ENCODE results near the gene GPR15LG.
A peak's percentile ranks its signal among the peaks of the same experiment; 100 is the strongest.

GPR15LG gene

DNA sequence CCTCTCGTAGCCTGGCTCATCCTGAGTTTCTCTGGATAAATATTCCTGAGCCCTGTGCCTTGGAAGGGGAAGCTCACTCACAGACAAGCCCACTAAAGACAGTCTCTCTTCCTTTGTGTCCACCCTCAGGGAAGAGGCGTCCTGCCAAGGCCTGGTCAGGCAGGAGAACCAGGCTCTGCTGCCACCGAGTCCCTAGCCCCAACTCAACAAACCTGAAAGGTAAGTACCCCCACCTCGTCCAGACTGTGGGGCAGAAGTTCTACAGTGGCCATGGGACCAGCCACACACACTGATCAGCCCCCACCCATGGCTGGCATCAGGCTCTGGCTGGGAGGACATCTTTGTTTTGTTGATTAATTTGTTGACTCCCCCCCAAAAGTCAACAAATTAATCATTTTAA lies 2.8 kb downstream of the GPR15LG start:
- Histone ChIP-seq H4K8ac (ENCODE audit: low read depth, low read length) (no peak overlapping the region), H3K79me1 (ENCODE audit: low read length) (no peaks in the 10 kb centered on the region), H2BK5ac (ENCODE audit: low read depth, low read length, poor library complexity) (no peak overlapping the region), H3K9ac (ENCODE audit: low read length) (no peak overlapping the region), H3K36me3 (ENCODE audit: control insufficient read depth in 1 of 2, insufficient read depth in 2 of 2, low read length in 2 of 2) (no peaks in the 10 kb centered on the region), H3K79me2 (ENCODE audit: control insufficient read depth, insufficient read depth, low read length, poor library complexity) (no peaks in the 10 kb centered on the region), H2BK120ac (ENCODE audit: insufficient read depth, low read length, poor library complexity) (no peak overlapping the region), H4K12ac (ENCODE audit: low read depth, low read length) (no peak overlapping the region), H3K18ac (ENCODE audit: low read length) (no peak overlapping the region), H3K4ac (ENCODE audit: low read depth, low read length) (no peak overlapping the region), H2AFZ (ENCODE audit: insufficient read depth, low read length, poor library complexity) (no peak overlapping the region), H3K27ac (ENCODE audit: low read depth, low read length) (no peak overlapping the region), H3K27me3 (ENCODE audit: insufficient read depth, low read length) (no peaks in the 10 kb centered on the region), H3K4me3 (ENCODE audit: low read depth, low read length) (no peak overlapping the region), H3K23ac (ENCODE audit: low read length) (no peak overlapping the region), H2AK5ac (ENCODE audit: low read length) (no peak overlapping the region), H3K9me3 (ENCODE audit: insufficient read depth, low read depth, low read length) (peaks cover 5% of the 10 kb centered on the region), H4K91ac (ENCODE audit: low read depth, low read length) (no peak overlapping the region), H2BK12ac (ENCODE audit: low read length) (no peak overlapping the region), H3K4me1 (ENCODE audit: control insufficient read depth in 1 of 2, insufficient read depth in 2 of 2, low read length in 2 of 2) (no peaks in the 10 kb centered on the region), H3K4me2 (ENCODE audit: low read length) (no peak overlapping the region), H3K14ac (ENCODE audit: low read length) (no peak overlapping the region)
- DNase-seq, result no peak
- no CpG with 5 or more reads among the region's 4 CpGs for WGBS (ENCODE audit: extremely low coverage, insufficient coverage, insufficient read length)

DNA sequence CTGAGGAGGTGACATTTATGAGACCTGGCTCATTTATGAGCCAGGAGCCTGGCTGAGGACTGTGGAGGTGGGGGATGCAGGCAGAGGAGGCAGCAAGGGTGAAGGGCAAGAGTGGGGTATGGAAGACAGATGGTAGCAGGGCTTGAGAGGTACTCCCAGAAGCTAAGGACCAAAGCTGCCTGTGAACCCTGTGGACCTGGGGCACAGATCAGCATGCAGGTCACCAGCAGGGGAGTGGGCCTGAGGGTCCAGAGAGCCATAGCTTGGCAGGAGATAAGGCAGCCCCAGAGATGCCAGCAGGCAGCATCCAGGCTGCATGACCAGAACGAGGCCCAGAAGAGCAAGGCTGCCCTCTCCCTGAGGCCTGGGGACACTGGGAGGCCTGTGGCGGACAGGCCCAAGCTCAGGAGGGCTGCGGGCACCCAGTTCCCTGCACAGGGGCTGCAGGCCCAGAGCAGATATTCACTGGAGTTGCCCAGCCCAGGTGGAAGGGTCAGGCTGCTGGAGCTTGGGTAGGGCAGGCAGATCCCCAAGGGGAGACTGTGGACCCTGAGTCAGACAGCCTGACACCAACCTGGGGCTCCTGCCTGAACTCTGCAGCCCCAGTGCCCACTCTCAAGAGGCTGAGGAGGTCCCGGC lies 3.4 kb downstream of the GPR15LG start:
- Histone ChIP-seq H3K4me2 (ENCODE audit: low read length) (no peak overlapping the region), H3K14ac (ENCODE audit: low read length) (no peak overlapping the region), H3K27ac (ENCODE audit: low read depth, low read length) (no peak overlapping the region), H3K18ac (ENCODE audit: low read length) (no peak overlapping the region), H2AFZ (ENCODE audit: insufficient read depth, low read length, poor library complexity) (no peak overlapping the region), H4K8ac (ENCODE audit: low read depth, low read length) (no peak overlapping the region), H3K4me3 (ENCODE audit: low read depth, low read length) (no peak overlapping the region), H3K23ac (ENCODE audit: low read length) (no peak overlapping the region), H3K27me3 (ENCODE audit: insufficient read depth, low read length) (no peaks in the 10 kb centered on the region), H3K4ac (ENCODE audit: low read depth, low read length) (no peak overlapping the region), H3K79me2 (ENCODE audit: control insufficient read depth, insufficient read depth, low read length, poor library complexity) (no peaks in the 10 kb centered on the region), H2BK120ac (ENCODE audit: insufficient read depth, low read length, poor library complexity) (no peak overlapping the region), H3K9ac (ENCODE audit: low read length) (no peak overlapping the region), H2BK12ac (ENCODE audit: low read length) (no peak overlapping the region), H2BK5ac (ENCODE audit: low read depth, low read length, poor library complexity) (no peak overlapping the region), H3K4me1 (ENCODE audit: control insufficient read depth in 1 of 2, insufficient read depth in 2 of 2, low read length in 2 of 2) (no peaks in the 10 kb centered on the region), H4K91ac (ENCODE audit: low read depth, low read length) (no peak overlapping the region), H3K36me3 (ENCODE audit: control insufficient read depth in 1 of 2, insufficient read depth in 2 of 2, low read length in 2 of 2) (no peaks in the 10 kb centered on the region), H4K12ac (ENCODE audit: low read depth, low read length) (no peak overlapping the region), H3K79me1 (ENCODE audit: low read length) (no peaks in the 10 kb centered on the region), H2AK5ac (ENCODE audit: low read length) (no peak overlapping the region), H3K9me3 (ENCODE audit: insufficient read depth, low read depth, low read length) (peaks cover 5% of the 10 kb centered on the region)
- no peak for DNase-seq
- no CpG with 5 or more reads among the region's 4 CpGs for WGBS (ENCODE audit: extremely low coverage, insufficient coverage, insufficient read length)

DNA sequence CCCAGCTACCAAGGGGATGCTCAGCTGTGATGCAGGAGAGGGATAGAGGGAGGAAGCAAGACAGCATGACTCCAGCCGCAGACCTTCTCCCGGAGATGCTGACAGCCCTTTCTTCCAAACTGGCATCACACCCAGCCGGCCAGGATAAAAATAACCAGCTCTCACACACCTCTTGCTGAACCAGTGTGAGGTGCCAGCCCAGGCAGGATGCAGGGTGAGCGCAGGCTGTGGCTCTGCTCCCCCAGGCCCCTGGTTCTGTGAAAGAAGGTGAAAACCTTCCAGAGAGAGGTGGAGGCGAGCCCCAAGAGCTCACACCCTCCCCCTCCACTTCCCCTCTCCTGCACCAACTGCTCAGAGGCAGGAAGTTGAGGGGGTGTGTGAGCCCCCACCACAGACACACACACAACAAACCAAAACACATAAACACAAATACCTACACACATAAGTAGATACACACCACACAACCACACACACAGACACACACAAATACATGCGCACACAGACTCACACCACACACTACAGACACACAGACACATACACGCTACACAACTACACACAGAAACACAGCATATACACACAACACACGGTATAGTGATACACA lies 4.0 kb downstream of the GPR15LG start:
- peaks cover 5% of the 10 kb centered on the region for H3K9me3 ChIP-seq (ENCODE audit: insufficient read depth, low read depth, low read length)
- no peaks in the 10 kb centered on the region for H3K27me3 ChIP-seq (ENCODE audit: insufficient read depth, low read length)
- no peak overlapping the region for H2AK5ac ChIP-seq (ENCODE audit: low read length)
- no peak overlapping the region for H4K8ac ChIP-seq (ENCODE audit: low read depth, low read length)
- H3K4me1 ChIP-seq (ENCODE audit: control insufficient read depth in 1 of 2, insufficient read depth in 2 of 2, low read length in 2 of 2), result no peaks in the 10 kb centered on the region
- H3K9ac ChIP-seq (ENCODE audit: low read length), result no peak overlapping the region
- no peak overlapping the region for H3K14ac ChIP-seq (ENCODE audit: low read length)
- peak overlapping the region; percentile 34 for H3K23ac ChIP-seq (ENCODE audit: low read length)
- no peaks in the 10 kb centered on the region for H3K79me2 ChIP-seq (ENCODE audit: control insufficient read depth, insufficient read depth, low read length, poor library complexity)
- no peak overlapping the region for H3K4me3 ChIP-seq (ENCODE audit: low read depth, low read length)
- no peak overlapping the region for H3K4me2 ChIP-seq (ENCODE audit: low read length)
- H3K4ac ChIP-seq (ENCODE audit: low read depth, low read length), result no peak overlapping the region
- no peak overlapping the region for H3K27ac ChIP-seq (ENCODE audit: low read depth, low read length)
- WGBS (ENCODE audit: extremely low coverage, insufficient coverage, insufficient read length), result no CpG with 5 or more reads among the region's 8 CpGs
- no peak overlapping the region for H2BK12ac ChIP-seq (ENCODE audit: low read length)
- no peak overlapping the region for H4K91ac ChIP-seq (ENCODE audit: low read depth, low read length)
- H3K36me3 ChIP-seq (ENCODE audit: control insufficient read depth in 1 of 2, insufficient read depth in 2 of 2, low read length in 2 of 2), result no peaks in the 10 kb centered on the region
- H2BK120ac ChIP-seq (ENCODE audit: insufficient read depth, low read length, poor library complexity), result no peak overlapping the region
- no peaks in the 10 kb centered on the region for H3K79me1 ChIP-seq (ENCODE audit: low read length)
- no peak for DNase-seq
- no peak overlapping the region for H2AFZ ChIP-seq (ENCODE audit: insufficient read depth, low read length, poor library complexity)
- no peak overlapping the region for H4K12ac ChIP-seq (ENCODE audit: low read depth, low read length)
- no peak overlapping the region for H2BK5ac ChIP-seq (ENCODE audit: low read depth, low read length, poor library complexity)
- no peak overlapping the region for H3K18ac ChIP-seq (ENCODE audit: low read length)

DNA sequence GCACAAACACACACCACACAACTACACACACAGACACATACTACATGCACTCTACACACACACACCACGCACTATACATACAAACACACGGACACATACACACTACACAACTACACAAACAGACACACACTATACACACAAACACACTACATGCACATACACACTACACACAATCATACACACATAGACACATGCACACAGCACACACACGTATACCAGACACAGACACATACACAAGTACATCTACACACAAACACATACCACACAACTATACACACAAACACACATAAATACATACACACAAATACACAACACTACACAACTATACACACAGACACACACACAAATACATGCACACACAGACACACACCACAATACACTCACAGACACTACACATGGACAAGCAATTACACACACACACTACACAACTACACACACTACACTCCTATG lies 4.6 kb downstream of the GPR15LG start:
- H3K79me1 ChIP-seq (ENCODE audit: low read length), result no peaks in the 10 kb centered on the region
- H3K27me3 ChIP-seq (ENCODE audit: insufficient read depth, low read length), result no peaks in the 10 kb centered on the region
- no peak overlapping the region for H3K23ac ChIP-seq (ENCODE audit: low read length)
- no peak overlapping the region for H3K18ac ChIP-seq (ENCODE audit: low read length)
- H3K9me3 ChIP-seq (ENCODE audit: insufficient read depth, low read depth, low read length), result peaks cover 5% of the 10 kb centered on the region
- no peaks in the 10 kb centered on the region for H3K36me3 ChIP-seq (ENCODE audit: control insufficient read depth in 1 of 2, insufficient read depth in 2 of 2, low read length in 2 of 2)
- no peak overlapping the region for H4K8ac ChIP-seq (ENCODE audit: low read depth, low read length)
- no peaks in the 10 kb centered on the region for H3K4me1 ChIP-seq (ENCODE audit: control insufficient read depth in 1 of 2, insufficient read depth in 2 of 2, low read length in 2 of 2)
- H2AK5ac ChIP-seq (ENCODE audit: low read length), result no peak overlapping the region
- no peak overlapping the region for H2BK12ac ChIP-seq (ENCODE audit: low read length)
- no peak overlapping the region for H3K4me2 ChIP-seq (ENCODE audit: low read length)
- no peak overlapping the region for H4K12ac ChIP-seq (ENCODE audit: low read depth, low read length)
- no peak overlapping the region for H3K27ac ChIP-seq (ENCODE audit: low read depth, low read length)
- H3K14ac ChIP-seq (ENCODE audit: low read length), result no peak overlapping the region
- no peaks in the 10 kb centered on the region for H3K79me2 ChIP-seq (ENCODE audit: control insufficient read depth, insufficient read depth, low read length, poor library complexity)
- no peak overlapping the region for H2BK120ac ChIP-seq (ENCODE audit: insufficient read depth, low read length, poor library complexity)
- no peak for DNase-seq
- no peak overlapping the region for H3K4me3 ChIP-seq (ENCODE audit: low read depth, low read length)
- no peak overlapping the region for H2BK5ac ChIP-seq (ENCODE audit: low read depth, low read length, poor library complexity)
- H3K9ac ChIP-seq (ENCODE audit: low read length), result no peak overlapping the region
- no peak overlapping the region for H2AFZ ChIP-seq (ENCODE audit: insufficient read depth, low read length, poor library complexity)
- 100% methylated on average over 2 of the region's 3 CpGs for WGBS (ENCODE audit: extremely low coverage, insufficient coverage, insufficient read length)
- H4K91ac ChIP-seq (ENCODE audit: low read depth, low read length), result no peak overlapping the region
- H3K4ac ChIP-seq (ENCODE audit: low read depth, low read length), result no peak overlapping the region
